Measurements from ENCODE around the gene HBE1. TPM values are rescaled to one million over a fixed set of nuclear protein-coding genes. Genes with fewer than 3 reads are reported as not detected.

HBE1 gene
- total and polyA plus RNA-seq, 4 donors = 2.1 to 14.6 TPM; not detected in 2

GRCh38 chr11:5240458-5240857 lies 29.3 kb downstream of the HBE1 start:
- H3K27ac ChIP-seq (ENCODE audit: low read depth in 1 of 2, low read length in 1 of 2) = no peak overlapping the region
- no peak overlapping the region for H3K4me3 ChIP-seq
- no peak for TF ChIP-seq CTCF (IDR thresholded peaks at IDR 0.05; ENCODE audit: control extremely low read depth, extremely low read depth)
- H3K36me3 ChIP-seq (ENCODE audit: control insufficient read depth in 4 of 4, insufficient read depth in 4 of 4, low read length in 4 of 4) = no peaks in the 10 kb centered on the region
- H3K9me3 ChIP-seq (ENCODE audit: control insufficient read depth in 4 of 4, insufficient read depth in 3 of 4, low read length in 3 of 4) = no peaks in the 10 kb centered on the region
- WGBS, 2 donors = 66 to 75% methylated on average over 2 of the region's 2 CpGs
- ATAC-seq (ENCODE audit: insufficient read depth, low FRiP score) (no peak), DNase-seq (no peak)
- H3K27me3 ChIP-seq (ENCODE audit: control insufficient read depth in 3 of 3, insufficient read depth in 3 of 3, low read length in 2 of 3) = peaks cover 0 to 4% (median 0%) of the 10 kb centered on the region in 3 donors
- H3K4me1 ChIP-seq (ENCODE audit: control insufficient read depth in 5 of 5, insufficient read depth in 5 of 5, low read length in 5 of 5) = no peaks in the 10 kb centered on the region
- no peak overlapping the region for H3K9ac ChIP-seq (ENCODE audit: insufficient read depth in 1 of 2, low read length in 2 of 2)

GRCh38 chr11:5240056-5240455 lies 29.7 kb downstream of the HBE1 start:
- 76 to 97% methylated on average over 1 of the region's 1 CpG for WGBS, 2 donors
- Histone ChIP-seq H3K36me3 (ENCODE audit: control insufficient read depth in 4 of 4, insufficient read depth in 4 of 4, low read length in 4 of 4) (no peaks in the 10 kb centered on the region), H3K27ac (ENCODE audit: low read depth in 1 of 2, low read length in 1 of 2) (no peak overlapping the region), H3K4me1 (ENCODE audit: control insufficient read depth in 5 of 5, insufficient read depth in 5 of 5, low read length in 5 of 5) (no peaks in the 10 kb centered on the region), H3K9me3 (ENCODE audit: control insufficient read depth in 4 of 4, insufficient read depth in 3 of 4, low read length in 3 of 4) (no peaks in the 10 kb centered on the region), H3K27me3 (ENCODE audit: control insufficient read depth in 3 of 3, insufficient read depth in 3 of 3, low read length in 2 of 3) (peaks cover 0 to 4% (median 0%) of the 10 kb centered on the region in 3 donors), H3K4me3 (no peak overlapping the region), H3K9ac (ENCODE audit: insufficient read depth in 1 of 2, low read length in 2 of 2) (no peak overlapping the region)
- TF ChIP-seq CTCF (IDR thresholded peaks at IDR 0.05; ENCODE audit: control extremely low read depth, extremely low read depth) = no peak
- no peak for ATAC-seq (ENCODE audit: insufficient read depth, low FRiP score)
- DNase-seq = no peak

- TF ChIP-seq CTCF (IDR thresholded peaks at IDR 0.05; ENCODE audit: control extremely low read depth, extremely low read depth) = no peak
- H3K4me1 ChIP-seq (ENCODE audit: control insufficient read depth in 5 of 5, insufficient read depth in 5 of 5, low read length in 5 of 5) = no peaks in the 10 kb centered on the region
- ATAC-seq (ENCODE audit: insufficient read depth, low FRiP score) = no peak
Measured at GRCh38 chr11:5239046-5239445, 30.7 kb downstream of the HBE1 start.

GRCh38 chr11:5238486-5238885 lies 31.3 kb downstream of the HBE1 start:
- no peaks in the 10 kb centered on the region for H3K9me3 ChIP-seq (ENCODE audit: control insufficient read depth in 4 of 4, insufficient read depth in 3 of 4, low read length in 3 of 4)
- no peak for DNase-seq
- WGBS, 2 donors = 40 to 45% methylated on average over 2 of the region's 2 CpGs
- H3K4me3 ChIP-seq = no peak overlapping the region
- no peak for ATAC-seq (ENCODE audit: insufficient read depth, low FRiP score)
- no peak overlapping the region for H3K9ac ChIP-seq (ENCODE audit: insufficient read depth in 1 of 2, low read length in 2 of 2)
- H3K27ac ChIP-seq (ENCODE audit: low read depth in 1 of 2, low read length in 1 of 2) = no peak overlapping the region
- H3K36me3 ChIP-seq (ENCODE audit: control insufficient read depth in 4 of 4, insufficient read depth in 4 of 4, low read length in 4 of 4) = no peaks in the 10 kb centered on the region
- no peaks in the 10 kb centered on the region for H3K4me1 ChIP-seq (ENCODE audit: control insufficient read depth in 5 of 5, insufficient read depth in 5 of 5, low read length in 5 of 5)
- TF ChIP-seq CTCF (IDR thresholded peaks at IDR 0.05; ENCODE audit: control extremely low read depth, extremely low read depth) = no peak
- H3K27me3 ChIP-seq (ENCODE audit: control insufficient read depth in 3 of 3, insufficient read depth in 3 of 3, low read length in 2 of 3) = peaks cover 0 to 4% (median 0%) of the 10 kb centered on the region in 3 donors

More at GRCh38 chr11:5239046-5239445, 30.7 kb downstream of the HBE1 start:
- DNase-seq = no peak
- no peak overlapping the region for H3K27ac ChIP-seq (ENCODE audit: low read depth in 1 of 2, low read length in 1 of 2)
- peaks cover 0 to 4% (median 0%) of the 10 kb centered on the region in 3 donors for H3K27me3 ChIP-seq (ENCODE audit: control insufficient read depth in 3 of 3, insufficient read depth in 3 of 3, low read length in 2 of 3)
- H3K36me3 ChIP-seq (ENCODE audit: control insufficient read depth in 4 of 4, insufficient read depth in 4 of 4, low read length in 4 of 4) = no peaks in the 10 kb centered on the region
- H3K9ac ChIP-seq (ENCODE audit: insufficient read depth in 1 of 2, low read length in 2 of 2) = no peak overlapping the region
- no peaks in the 10 kb centered on the region for H3K9me3 ChIP-seq (ENCODE audit: control insufficient read depth in 4 of 4, insufficient read depth in 3 of 4, low read length in 3 of 4)
- H3K4me3 ChIP-seq = no peak overlapping the region

Measured in lung (tissue), 12 donors.